SJCRH30 (cell line): ENCODE data around the gene NEU4. TPM values are rescaled to one million over a fixed set of nuclear protein-coding genes. Genes with fewer than 3 reads are reported as not detected.
A peak's percentile ranks its signal among the peaks of the same experiment; 100 is the strongest.

Source experiments
- DNase-seq, 2 experiments: peaks; one replicate each; pipeline ENCODE4 v3.0.0-alpha.2; 2015 to 2020
- H3K27ac ChIP-seq: fragments of 250-450 bp; sonication (Bioruptor Pico); 2 replicates; pipeline ENCODE4 v1.5.1; 2020; ENCODE audit warnings: mild to moderate bottlenecking, moderate library complexity
- H3K27me3 ChIP-seq: fragments of 250-450 bp; sonication (Bioruptor Pico); 2 replicates; pipeline ENCODE4 v1.5.1; 2020; ENCODE audit warnings: mild to moderate bottlenecking, moderate library complexity
- H3K36me3 ChIP-seq: fragments of 250-450 bp; sonication (Bioruptor Pico); 2 replicates; pipeline ENCODE4 v1.5.1; 2020; ENCODE audit warnings: mild to moderate bottlenecking, moderate library complexity
- H3K4me1 ChIP-seq: fragments of 250-450 bp; sonication (Bioruptor Pico); 2 replicates; pipeline ENCODE4 v1.5.1; 2020; ENCODE audit warnings: mild to moderate bottlenecking, moderate library complexity
- H3K4me3 ChIP-seq: fragments of 250-450 bp; sonication (Bioruptor Pico); 2 replicates; pipeline ENCODE4 v1.5.1; 2020; ENCODE audit warnings: mild to moderate bottlenecking, moderate library complexity
- H3K9me3 ChIP-seq: fragments of 250-450 bp; sonication (Bioruptor Pico); replicated peaks from 2 replicates; pipeline ENCODE4 v1.5.1; 2020; ENCODE audit warnings: mild to moderate bottlenecking, moderate library complexity
- total RNA-seq: library from RNA; depleted of rRNA; stranded (reverse); fragments of >200 nt; shearing (Covaris generic); gene quantifications from 2 replicates; pipeline ENCODE4 v1.2.3, GENCODE V29; 2014

Gene NEU4
- total RNA-seq, 1 experiment from 2014 or later: 6.8 TPM

- Histone ChIP-seq H3K27me3 (peaks cover 5% of the 10 kb centered on the region; the same call in 1 of the 2 replicates), H3K36me3 (no peaks in the 10 kb centered on the region), H3K4me3 (no peak overlapping the region), H3K4me1 (peaks cover 23% of the 10 kb centered on the region), H3K9me3 (no peaks in the 10 kb centered on the region), H3K27ac (no peak overlapping the region)
- DNase-seq: no peak
Observed at GRCh38 chr2:241852981-241853631, 44.1 kb downstream of the NEU4 start.

GRCh38 chr2:241853651-241854341, 44.8 kb downstream of the NEU4 start:
- H3K9me3 ChIP-seq: no peaks in the 10 kb centered on the region
- peak in 1 of 2 experiments; percentile 37 for DNase-seq

GRCh38 chr2:241854342-241855244, 45.6 kb downstream of the NEU4 start:
- peak; percentile 62 to 78 for DNase-seq
- H3K36me3 ChIP-seq: no peaks in the 10 kb centered on the region
- H3K27me3 ChIP-seq: peaks cover 5% of the 10 kb centered on the region; the same call in 1 of the 2 replicates
- no peak overlapping the region for H3K4me3 ChIP-seq
- H3K27ac ChIP-seq: peak overlapping the region; percentile 8
- H3K9me3 ChIP-seq: no peaks in the 10 kb centered on the region
- peaks cover 30% of the 10 kb centered on the region for H3K4me1 ChIP-seq

More at GRCh38 chr2:241853651-241854341, 44.8 kb downstream of the NEU4 start:
- Histone ChIP-seq H3K4me3 (no peak overlapping the region), H3K36me3 (no peaks in the 10 kb centered on the region), H3K27ac (no peak overlapping the region), H3K4me1 (peaks cover 23% of the 10 kb centered on the region), H3K27me3 (peaks cover 5% of the 10 kb centered on the region; the same call in 1 of the 2 replicates)

GRCh38 chr2:241855245-241855887, 46.4 kb downstream of the NEU4 start:
- H3K9me3 ChIP-seq: no peaks in the 10 kb centered on the region
- no peaks in the 10 kb centered on the region for H3K36me3 ChIP-seq
- H3K27ac ChIP-seq: no peak overlapping the region
- H3K4me1 ChIP-seq: peaks cover 34% of the 10 kb centered on the region
- no peak for DNase-seq
- peaks cover 5% of the 10 kb centered on the region; the same call in 1 of the 2 replicates for H3K27me3 ChIP-seq
- no peak overlapping the region for H3K4me3 ChIP-seq

- no peaks in the 10 kb centered on the region for H3K9me3 ChIP-seq
- H3K27me3 ChIP-seq: peaks cover 5% of the 10 kb centered on the region; the same call in 1 of the 2 replicates
Observed at GRCh38 chr2:241855888-241856422, 47.0 kb downstream of the NEU4 start.

GRCh38 chr2:241857041-241857541, 48.1 kb downstream of the NEU4 start:
- Histone ChIP-seq H3K36me3 (no peaks in the 10 kb centered on the region), H3K27ac (no peak overlapping the region), H3K4me1 (peaks cover 36% of the 10 kb centered on the region), H3K9me3 (no peaks in the 10 kb centered on the region), H3K4me3 (no peak overlapping the region), H3K27me3 (peaks cover 5% of the 10 kb centered on the region; the same call in 1 of the 2 replicates)
- DNase-seq: no peak

More at GRCh38 chr2:241855888-241856422, 47.0 kb downstream of the NEU4 start:
- Histone ChIP-seq H3K4me1 (peaks cover 36% of the 10 kb centered on the region), H3K36me3 (no peaks in the 10 kb centered on the region), H3K27ac (no peak overlapping the region), H3K4me3 (no peak overlapping the region)
- no peak for DNase-seq

GRCh38 chr2:241857572-241858121, 48.7 kb downstream of the NEU4 start:
- H3K27ac ChIP-seq: no peak overlapping the region
- H3K36me3 ChIP-seq: no peaks in the 10 kb centered on the region
- H3K4me3 ChIP-seq: no peak overlapping the region
- no peak for DNase-seq
- H3K27me3 ChIP-seq: no peaks in the 10 kb centered on the region; the same call in 1 of the 2 replicates
- no peaks in the 10 kb centered on the region for H3K9me3 ChIP-seq
- peaks cover 36% of the 10 kb centered on the region for H3K4me1 ChIP-seq

- no peak for DNase-seq
- Histone ChIP-seq H3K4me3 (peak within 1 kb of the TSS; percentile 34), H3K4me1 (peaks cover 36% of the 10 kb centered on the region), H3K36me3 (no peaks in the 10 kb centered on the region), H3K9me3 (no peaks in the 10 kb centered on the region), H3K27ac (peak within 1 kb of the TSS; percentile 29), H3K27me3 (no peaks in the 10 kb centered on the region)
Observed at GRCh38 chr2:241858206-241859016, 49.4 kb downstream of the NEU4 start, which contains the start of gene PDCD1. Gene PDCD1 (minus strand): TSS chr2:241858894. CDS start chr2:241858838, 56 bp downstream.

GRCh38 chr2:241859017-241859435, 50.0 kb downstream of the NEU4 start:
- Histone ChIP-seq H3K9me3 (no peaks in the 10 kb centered on the region; the same call in 1 of the 2 replicates), H3K27me3 (no peaks in the 10 kb centered on the region), H3K36me3 (no peaks in the 10 kb centered on the region), H3K4me1 (peaks cover 31% of the 10 kb centered on the region), H3K4me3 (no peak overlapping the region; the same call in 1 of the 2 replicates), H3K27ac (peak overlapping the region; percentile 29; the same call in 1 of the 2 replicates)
- DNase-seq: no peak

- Histone ChIP-seq H3K4me1 (peaks cover 25% of the 10 kb centered on the region), H3K27me3 (no peaks in the 10 kb centered on the region), H3K36me3 (no peaks in the 10 kb centered on the region), H3K9me3 (peaks cover 4% of the 10 kb centered on the region; the same call in 1 of the 2 replicates), H3K4me3 (peak overlapping the region; percentile 34), H3K27ac (peak overlapping the region; percentile 29)
- peak; percentile 59 to 73 for DNase-seq
Observed at GRCh38 chr2:241859436-241860183, 50.6 kb downstream of the NEU4 start.

- DNase-seq: peak; percentile 47 to 62
- peaks cover 4% of the 10 kb centered on the region; the same call in 1 of the 2 replicates for H3K9me3 ChIP-seq
Observed at GRCh38 chr2:241860184-241861078, 51.4 kb downstream of the NEU4 start.

More at GRCh38 chr2:241860184-241861078, 51.4 kb downstream of the NEU4 start:
- Histone ChIP-seq H3K4me3 (peak overlapping the region; percentile 34), H3K4me1 (peaks cover 17% of the 10 kb centered on the region), H3K36me3 (no peaks in the 10 kb centered on the region), H3K27ac (peak overlapping the region; percentile 29; the same call in 1 of the 2 replicates), H3K27me3 (no peaks in the 10 kb centered on the region)
